ENCODE measurements around the gene ALDOB.
A peak's percentile ranks its signal among the peaks of the same experiment; 100 is the strongest.

ALDOB gene

GRCh38 chr9:101455656-101456240 is 20.2 kb upstream of the ALDOB start:
- DNase-seq (ENCODE audit: low spot score) = no peak

- DNase-seq (ENCODE audit: low spot score) = no peak
Observed at GRCh38 chr9:101453776-101454570, 18.4 kb upstream of the ALDOB start.

GRCh38 chr9:101451498-101451897 is 15.9 kb upstream of the ALDOB start:
- DNase-seq (ENCODE audit: low spot score) = no peak

GRCh38 chr9:101450931-101451330 is 15.4 kb upstream of the ALDOB start:
- DNase-seq (ENCODE audit: low spot score) = no peak

- peak; percentile 75 for DNase-seq (ENCODE audit: low spot score)
Observed at GRCh38 chr9:101449071-101449721, 13.6 kb upstream of the ALDOB start.

GRCh38 chr9:101448680-101449070 is 13.1 kb upstream of the ALDOB start:
- no peak for DNase-seq (ENCODE audit: low spot score)

GRCh38 chr9:101446732-101447131 is 11.2 kb upstream of the ALDOB start:
- no peak for DNase-seq (ENCODE audit: low spot score)

- DNase-seq (ENCODE audit: low spot score) = no peak
Observed at GRCh38 chr9:101445353-101446029, 9.9 kb upstream of the ALDOB start.

- no peak for DNase-seq (ENCODE audit: low spot score)
Observed at GRCh38 chr9:101443364-101443771, 7.8 kb upstream of the ALDOB start.

GRCh38 chr9:101442736-101443135 is 7.2 kb upstream of the ALDOB start:
- no peak for DNase-seq (ENCODE audit: low spot score)

- no peak for DNase-seq (ENCODE audit: low spot score)
Observed at GRCh38 chr9:101442318-101442717, 6.7 kb upstream of the ALDOB start.

GRCh38 chr9:101440714-101441230 is 5.2 kb upstream of the ALDOB start:
- no peak for DNase-seq (ENCODE audit: low spot score)

GRCh38 chr9:101438523-101438922 is 2.9 kb upstream of the ALDOB start:
- no peak for DNase-seq (ENCODE audit: low spot score)

GRCh38 chr9:101437806-101438232 is 2.2 kb upstream of the ALDOB start:
- DNase-seq (ENCODE audit: low spot score) = no peak

- no peak for DNase-seq (ENCODE audit: low spot score)
Observed at GRCh38 chr9:101434998-101435397, 576 bp downstream of the ALDOB start.

GRCh38 chr9:101433229-101433628 is 2.3 kb downstream of the ALDOB start:
- DNase-seq (ENCODE audit: low spot score) = no peak

GRCh38 chr9:101432740-101433139 is 2.8 kb downstream of the ALDOB start:
- no peak for DNase-seq (ENCODE audit: low spot score)

GRCh38 chr9:101432171-101432570 is 3.4 kb downstream of the ALDOB start:
- no peak for DNase-seq (ENCODE audit: low spot score)

- DNase-seq (ENCODE audit: low spot score) = no peak
Observed at GRCh38 chr9:101429736-101430135, 5.8 kb downstream of the ALDOB start.

GRCh38 chr9:101428909-101429308 is 6.7 kb downstream of the ALDOB start:
- no peak for DNase-seq (ENCODE audit: low spot score)

- peak; percentile 8 for DNase-seq (ENCODE audit: low spot score)
Observed at GRCh38 chr9:101427957-101428655, 7.5 kb downstream of the ALDOB start.

- no peak for DNase-seq (ENCODE audit: low spot score)
Observed at GRCh38 chr9:101427358-101427757, 8.2 kb downstream of the ALDOB start.

All from germinal center (tissue), 1 donor.